ENCODE measurements around the gene GNL1.

GNL1 gene

GRCh38 chr6:30573113-30573512 is 16.8 kb upstream of the GNL1 start:
- no peak for TF ChIP-seq CTCF (IDR thresholded peaks at IDR 0.05)

- TF ChIP-seq CTCF (IDR thresholded peaks at IDR 0.05): no peak
Observed at GRCh38 chr6:30572148-30572547, 15.9 kb upstream of the GNL1 start.

GRCh38 chr6:30571762-30572082 is 15.4 kb upstream of the GNL1 start:
- no peak for TF ChIP-seq CTCF (IDR thresholded peaks at IDR 0.05)

- TF ChIP-seq CTCF (IDR thresholded peaks at IDR 0.05): no peak
Observed at GRCh38 chr6:30571075-30571761, 14.9 kb upstream of the GNL1 start, which contains the start of gene ABCF1. Gene ABCF1, plus strand, starts transcription at chr6:30571442. Its CDS starts 46 bp downstream, at chr6:30571488.

GRCh38 chr6:30570740-30571074 is 14.4 kb upstream of the GNL1 start:
- TF ChIP-seq CTCF (IDR thresholded peaks at IDR 0.05): no peak

GRCh38 chr6:30570263-30570662 is 14.0 kb upstream of the GNL1 start:
- no peak for TF ChIP-seq CTCF (IDR thresholded peaks at IDR 0.05)

GRCh38 chr6:30568245-30568644 is 12.0 kb upstream of the GNL1 start:
- no peak for TF ChIP-seq CTCF (IDR thresholded peaks at IDR 0.05)

- no peak for TF ChIP-seq CTCF (IDR thresholded peaks at IDR 0.05)
Observed at GRCh38 chr6:30565772-30566171, 9.5 kb upstream of the GNL1 start.
